HepG2 (cell line): ENCODE measurements around the gene OTOP1. TPM values are rescaled to one million over a fixed set of nuclear protein-coding genes. Genes with fewer than 3 reads are reported as not detected.

ENCODE experiments used
- ATAC-seq: fragments of 200-7000 bp; cut with Tn5 transposase; 3 replicates; pipeline ENCODE4 v1.9.1; 2020; ENCODE audit warnings: mild to moderate bottlenecking, moderate library complexity
- BruUV-seq: library from RNA; stranded (reverse); fragments of 400-500 nt; replicated peaks from 2 replicates; lab custom pipeline; 2021; lab: Mats Ljungman, UMichigan
- CTCF ChIA-PET: fragments of 300-600 bp; formaldehyde crosslinking; extraction: SDS; loops from one replicate; lab custom pipeline; 2021; ENCODE audit warnings: low total read pairs, inconsistent platforms, low intra/inter-chr PET ratio; lab: Yijun Ruan, JAX
- POLR2A ChIA-PET: fragments of 350-600 bp; sonication (Branson Sonifier 250); formaldehyde crosslinking; loops from one replicate; lab custom pipeline; 2020; ENCODE audit warnings: antibody characterized with exemption, inconsistent platforms; lab: Yijun Ruan, JAX
- DNase-seq: peaks from one replicate; pipeline ENCODE4 v3.0.0-alpha.2; 2015; ENCODE audit warnings: low spot score
- FAIRE-seq: peaks from 3 replicates; lab custom pipeline; 2011; peaks lifted over from hg19 to GRCh38; lab: Jason Lieb, UNC
- H2AFZ ChIP-seq: one replicate; pipeline ENCODE4 v1.6.1; 2011; ENCODE audit warnings: low read length, inconsistent platforms
- H3K27ac ChIP-seq: fragments of 300-600 bp; 3 replicates; pipeline ENCODE4 v1.8.0; 2011; ENCODE audit warnings: mixed run types, mild to moderate bottlenecking, mixed read lengths, low read length, inconsistent platforms; ENCODE audit not compliant: insufficient read depth; ENCODE audit errors: extremely low read length
- H3K27me3 ChIP-seq, 2 experiments: fragments of 200-600 bp in 1 of 2; 2 replicates in 1 of 2; 3 replicates in 1 of 2; pipeline versions ENCODE4 v1.6.0 to v1.8.0; 2011; ENCODE audit warnings: low read length in 2 of 2, mild to moderate bottlenecking in 2 of 2, moderate library complexity in 2 of 2, inconsistent platforms in 1 of 2; ENCODE audit not compliant: insufficient read depth in 2 of 2, control insufficient read depth in 1 of 2
- H3K36me3 ChIP-seq, 2 experiments: fragments of 200-600 bp in 1 of 2; replicated peaks in 1 of 2; 2 replicates in 1 of 2; 3 replicates in 1 of 2; pipeline versions ENCODE4 v1.5.1 to v1.8.0; 2011; ENCODE audit warnings: low read length in 2 of 2, inconsistent platforms in 1 of 2; ENCODE audit not compliant: insufficient read depth in 2 of 2, control insufficient read depth in 1 of 2
- H3K4me1 ChIP-seq: 2 replicates; pipeline ENCODE4 v1.5.1; 2012; ENCODE audit warnings: low read length, inconsistent platforms; ENCODE audit not compliant: insufficient read depth
- H3K4me2 ChIP-seq: 2 replicates; pipeline ENCODE4 v1.6.0; 2011; ENCODE audit warnings: low read depth, low read length, inconsistent platforms
- H3K4me3 ChIP-seq, 3 experiments: fragments of 200-600 bp in 1 of 3; sonication (generic), shearing (Covaris generic) in 1 of 3; replicated peaks in 1 of 3; 2 replicates each; pipeline ENCODE4 v1.5.1; 2011 to 2016; ENCODE audit warnings: low read length in 3 of 3, inconsistent platforms in 2 of 3, low read depth in 2 of 3, mild to moderate bottlenecking in 2 of 3, control low read depth in 1 of 3, mixed read lengths in 1 of 3; ENCODE audit not compliant: insufficient read depth in 1 of 3
- H3K79me2 ChIP-seq: one replicate; pipeline ENCODE4 v1.6.1; 2011; ENCODE audit warnings: low read length, inconsistent platforms; ENCODE audit not compliant: insufficient read depth
- H3K9ac ChIP-seq: 2 replicates; pipeline ENCODE4 v1.6.0; 2011; ENCODE audit warnings: mild to moderate bottlenecking, low read depth, low read length, inconsistent platforms; ENCODE audit not compliant: insufficient read depth
- H3K9me3 ChIP-seq: 2 replicates; pipeline ENCODE4 v1.5.1; 2012; ENCODE audit warnings: mild to moderate bottlenecking, low read length
- H4K20me1 ChIP-seq: 2 replicates; pipeline ENCODE4 v1.6.0; 2011; ENCODE audit warnings: inconsistent platforms, mild to moderate bottlenecking, low read length, moderate library complexity; ENCODE audit not compliant: insufficient read depth
- HDAC1 ChIP-seq: sonication (generic); formaldehyde crosslinking; IDR thresholded peaks from 2 replicates; pipeline ENCODE4 v1.5.1; 2020; ENCODE audit warnings: mild to moderate bottlenecking, missing genetic modification reagents
- HMG20B ChIP-seq: conservative IDR thresholded peaks from 2 replicates; pipeline ENCODE4 v1.6.1; 2016; ENCODE audit warnings: missing genetic modification reagents, missing compliant biosample characterization
- HNF1B ChIP-seq: sonication (generic); formaldehyde crosslinking; IDR thresholded peaks from 2 replicates; pipeline ENCODE4 v1.5.1; 2020; ENCODE audit warnings: mild to moderate bottlenecking, moderate library complexity, missing genetic modification reagents
- HNRNPH1 ChIP-seq: fragments of 200-400 bp; formaldehyde crosslinking; optimal IDR thresholded peaks from 2 replicates; pipeline ENCODE3; 2017; ENCODE audit warnings: mild to moderate bottlenecking, low read depth, low read length
- KAT2B ChIP-seq: fragments of 150-350 bp; IDR thresholded peaks from 2 replicates; pipeline ENCODE4 v1.6.1; 2014; ENCODE audit warnings: low read depth, low read length, borderline replicate concordance
- MED13 ChIP-seq: sonication (generic); formaldehyde crosslinking; IDR thresholded peaks from 2 replicates; pipeline ENCODE4 v1.5.0; 2020; ENCODE audit warnings: missing genetic modification reagents
- MIER2 ChIP-seq: IDR thresholded peaks from 2 replicates; pipeline ENCODE4 v1.6.1; 2016; ENCODE audit warnings: missing biosample characterization, missing genetic modification reagents
- NCOA2 ChIP-seq: sonication (generic); formaldehyde crosslinking; IDR thresholded peaks from 2 replicates; pipeline ENCODE4 v1.8.0; 2022; ENCODE audit warnings: inconsistent platforms
- PREB ChIP-seq: sonication (generic); formaldehyde crosslinking; IDR thresholded peaks from 2 replicates; pipeline ENCODE4 v1.4.0; 2020; ENCODE audit warnings: missing genetic modification reagents
- ZBTB20 ChIP-seq: sonication (generic); formaldehyde crosslinking; IDR thresholded peaks from 2 replicates; pipeline ENCODE4 v1.8.1; 2023; ENCODE audit warnings: missing genetic modification reagents, low read depth, mild to moderate bottlenecking, borderline replicate concordance
- ZBTB39 ChIP-seq: sonication (generic); formaldehyde crosslinking; IDR thresholded peaks from 2 replicates; pipeline ENCODE4 v1.5.0; 2020; ENCODE audit warnings: missing genetic modification reagents
- ZC3H4 ChIP-seq: sonication (generic); formaldehyde crosslinking; IDR thresholded peaks from 2 replicates; pipeline ENCODE4 v1.4.0; 2020; ENCODE audit warnings: missing genetic modification reagents, borderline replicate concordance
- ZNF230 ChIP-seq: sonication (generic); formaldehyde crosslinking; IDR thresholded peaks from 2 replicates; pipeline ENCODE4 v1.4.0; 2020; ENCODE audit warnings: mild to moderate bottlenecking, missing genetic modification reagents
- ZNF7 ChIP-seq: IDR thresholded peaks from 2 replicates; pipeline ENCODE4 v1.6.1; 2016; ENCODE audit warnings: missing biosample characterization, missing genetic modification reagents
- ZNF773 ChIP-seq: sonication (generic); formaldehyde crosslinking; IDR thresholded peaks from 2 replicates; pipeline ENCODE4 v1.4.0; 2020; ENCODE audit warnings: missing genetic modification reagents, borderline replicate concordance
- WGBS: methylation state at CpG from one replicate; pipeline ENCODE4 v1.1.6; 2017; ENCODE audit warnings: low lambda C conversion rate; 5-methylcytosine and 5-hydroxymethylcytosine counted together
- in situ Hi-C: cut with HindIII; loops from 2 replicates; pipeline ENCODE4 v1.10.0; 2017; ENCODE audit warnings: low pct_unique_long_range_greater_than_20kb; ENCODE audit not compliant: extremely low pct_ligation_motif_present
- intact Hi-C: fragments of 100-400 bp; cut with micrococcal nuclease; formaldehyde crosslinking; loops from one replicate; pipeline ENCODE4 v1.10.0; 2022; ENCODE audit not compliant: unreplicated experiment
- polyA plus RNA-seq, 8 experiments: library from polyadenylated mRNA; depleted of rRNA in 3 of 8; stranded (reverse) in 7 of 8; unstranded in 1 of 8; fragments of >200 nt; fragmentation: Illumina TruSeq in 4 of 8; extraction: Trizol in 4 of 8; gene quantifications; 2 replicates each; pipeline versions ENCODE4 v1.2.1 to v1.2.3, GENCODE V29; 2011 to 2016; ENCODE audit warnings: low read depth in 4 of 8, missing spikeins in 1 of 8, mixed read lengths in 1 of 8; ENCODE audit not compliant: insufficient read depth in 1 of 8
- total RNA-seq, 5 experiments: library from RNA; depleted of rRNA; stranded (reverse); fragments of >200 nt; fragmentation: Illumina TruSeq; extraction: Trizol; gene quantifications; 2 replicates each; pipeline ENCODE4 v1.2.3, GENCODE V29; 2016; ENCODE audit warnings: low read depth in 1 of 5

The OTOP1 gene
- total and polyA plus RNA-seq, 2 of the 13 experiments (the other 11 are each of a cell fraction or from before 2014, with no cell fraction given) = not detected

GRCh38 chr4:4203688-4204400 is 22.9 kb downstream of the OTOP1 start:
- no peak overlapping the region for H3K4me3 ChIP-seq
- in situ Hi-C loops = no loop called here
- FAIRE-seq (no peak), ATAC-seq (no peak), DNase-seq (no peak)
- H3K79me2 ChIP-seq = no peaks in the 10 kb centered on the region
- H3K4me2 ChIP-seq = no peak overlapping the region
- H2AFZ ChIP-seq = no peak overlapping the region
- H3K4me1 ChIP-seq = peaks cover 9% of the 10 kb centered on the region
- POLR2A ChIA-PET = no interaction called here
- TF ChIP-seq MIER2 (CRISPR knock-in tag) = no peak
- no peak for TF ChIP-seq KAT2B
- TF ChIP-seq HMG20B (CRISPR knock-in tag) = no peak
- no peak for TF ChIP-seq NCOA2
- TF ChIP-seq ZNF7 (CRISPR knock-in tag) = no peak
- TF ChIP-seq ZC3H4 = no peak
- no TSS peak for BruUV-seq
- H3K27ac ChIP-seq = no peak overlapping the region
- intact Hi-C loops = no loop called here
- H4K20me1 ChIP-seq = no peaks in the 10 kb centered on the region
- no peak overlapping the region for H3K9ac ChIP-seq
- H3K27me3 ChIP-seq = peaks cover 0 to 4% of the 10 kb centered on the region in 2 experiments; a peak in 4 of 5 replicates
- WGBS = 43% methylated on average over 9 of the region's 10 CpGs
- CTCF ChIA-PET = no interaction called here
- no peaks in the 10 kb centered on the region for H3K36me3 ChIP-seq
- H3K9me3 ChIP-seq = no peaks in the 10 kb centered on the region

- CTCF ChIA-PET = no interaction called here
- 18% methylated on average over 4 of the region's 4 CpGs for WGBS
These were observed 24.2 kb downstream of the OTOP1 start for GRCh38 chr4:4202510-4202909.

More at GRCh38 chr4:4202510-4202909, 24.2 kb downstream of the OTOP1 start:
- Histone ChIP-seq H3K4me1 (peaks cover 9% of the 10 kb centered on the region), H3K36me3 (no peaks in the 10 kb centered on the region), H3K27me3 (peaks cover 0 to 5% of the 10 kb centered on the region in 2 experiments), H3K9ac (no peak overlapping the region), H3K27ac (no peak overlapping the region), H4K20me1 (no peaks in the 10 kb centered on the region), H3K9me3 (no peaks in the 10 kb centered on the region), H3K79me2 (no peaks in the 10 kb centered on the region), H3K4me3 (no peak overlapping the region), H3K4me2 (no peak overlapping the region), H2AFZ (no peak overlapping the region)
- FAIRE-seq (no peak), DNase-seq (no peak), ATAC-seq (no peak)
- TF ChIP-seq MED13 (CRISPR knock-in tag) = no peak
- TF ChIP-seq ZNF773 (CRISPR knock-in tag) = no peak
- no peak for TF ChIP-seq HNRNPH1
- no peak for TF ChIP-seq HDAC1
- TF ChIP-seq KAT2B = no peak
- no peak for TF ChIP-seq PREB (CRISPR knock-in tag)
- TF ChIP-seq ZBTB20 (CRISPR knock-in tag) = no peak
- no peak for TF ChIP-seq ZBTB39 (CRISPR knock-in tag)
- TF ChIP-seq ZNF230 (CRISPR knock-in tag) = no peak
- TF ChIP-seq HNF1B (CRISPR knock-in tag) = no peak
- intact Hi-C loops (no loop called here), in situ Hi-C loops (no loop called here)
- no TSS peak for BruUV-seq
- POLR2A ChIA-PET = no interaction called here
